Stimulated activated CD4-positive, alpha-beta T cell treated with anti-CD3 and anti-CD28 coated beads, TNF-alpha, amount 100 ng/mL, for 48 hours (primary cell): ENCODE results near the gene PKHD1.

Source experiments
- DNase-seq, 3 donors: peaks; one replicate each; pipeline ENCODE4 v3.0.0-alpha.2; 2020; ENCODE audit warnings: low read depth in 3 of 3

Gene PKHD1

GRCh38 chr6:51704932-51705540 lies 382.4 kb downstream of the PKHD1 start:
- DNase-seq: no peak

GRCh38 chr6:51702851-51703250 lies 384.6 kb downstream of the PKHD1 start:
- DNase-seq: no peak

GRCh38 chr6:51684603-51685002 lies 402.8 kb downstream of the PKHD1 start:
- no peak for DNase-seq

- DNase-seq: no peak
These were observed 403.4 kb downstream of the PKHD1 start for GRCh38 chr6:51684038-51684437.

GRCh38 chr6:51678905-51679620 lies 408.4 kb downstream of the PKHD1 start:
- DNase-seq: no peak

- no peak for DNase-seq
These were observed 409.1 kb downstream of the PKHD1 start for GRCh38 chr6:51678274-51678673.

- DNase-seq: no peak
These were observed 411.5 kb downstream of the PKHD1 start for GRCh38 chr6:51675922-51676275.

GRCh38 chr6:51675020-51675921 lies 412.1 kb downstream of the PKHD1 start:
- DNase-seq: no peak

GRCh38 chr6:51663525-51663924 lies 423.9 kb downstream of the PKHD1 start:
- DNase-seq: no peak

- no peak for DNase-seq
These were observed 426.6 kb downstream of the PKHD1 start for GRCh38 chr6:51660767-51661166.

GRCh38 chr6:51657491-51657890 lies 429.9 kb downstream of the PKHD1 start:
- DNase-seq: no peak

- no peak for DNase-seq
These were observed 431.9 kb downstream of the PKHD1 start for GRCh38 chr6:51655517-51655916.

- no peak for DNase-seq
These were observed 432.8 kb downstream of the PKHD1 start for GRCh38 chr6:51654647-51655046.

GRCh38 chr6:51651132-51651817 lies 436.1 kb downstream of the PKHD1 start:
- DNase-seq: no peak

GRCh38 chr6:51648774-51649173 lies 438.6 kb downstream of the PKHD1 start:
- no peak for DNase-seq

GRCh38 chr6:51648236-51648635 lies 439.2 kb downstream of the PKHD1 start:
- DNase-seq: no peak

GRCh38 chr6:51644426-51644825 lies 443.0 kb downstream of the PKHD1 start:
- DNase-seq: no peak

- DNase-seq: no peak
These were observed 447.4 kb downstream of the PKHD1 start for GRCh38 chr6:51640021-51640420.

- DNase-seq: no peak
These were observed 454.0 kb downstream of the PKHD1 start for GRCh38 chr6:51633424-51633823.

- no peak for DNase-seq
These were observed 457.4 kb downstream of the PKHD1 start for GRCh38 chr6:51630011-51630410.

- no peak for DNase-seq
These were observed 461.0 kb downstream of the PKHD1 start for GRCh38 chr6:51626391-51626790.

GRCh38 chr6:51625566-51625965 lies 461.8 kb downstream of the PKHD1 start:
- no peak for DNase-seq
